ENCODE measurements around the gene PKP1. TPM values are rescaled to one million over a fixed set of nuclear protein-coding genes. Genes with fewer than 3 reads are reported as not detected.

PKP1 gene
- total RNA-seq, 1 donor from 2014 or later: 0.02 TPM

GRCh38 chr1:201371276-201371675 is 88.0 kb downstream of the PKP1 start:
- Mint-ChIP-seq H3K27ac (no peak overlapping the region), H3K27me3 (ENCODE audit: insufficient read depth, low read depth) (peaks cover 11% of the 10 kb centered on the region), H3K9me3 (no peaks in the 10 kb centered on the region), H3K4me1 (peaks cover 50% of the 10 kb centered on the region), H3K36me3 (no peaks in the 10 kb centered on the region), H3K4me3 (no peak overlapping the region)
- Histone ChIP-seq H3K9me3 (ENCODE audit: low read depth) (no peaks in the 10 kb centered on the region), H4K20me1 (ENCODE audit: low read depth) (no peaks in the 10 kb centered on the region), H3K27ac (no peak overlapping the region), H3K9ac (no peak overlapping the region), H2AFZ (replicated peaks) (no peak overlapping the region), H3K36me3 (no peaks in the 10 kb centered on the region), H3K4me3 (no peak overlapping the region), H3K4me2 (no peak overlapping the region), H3K4me1 (peaks cover 34% of the 10 kb centered on the region), H3K79me2 (ENCODE audit: low read depth) (no peaks in the 10 kb centered on the region), H3K27me3 (no peaks in the 10 kb centered on the region), H3F3A (ENCODE audit: low read depth) (peaks cover 20% of the 10 kb centered on the region)
- DNase-seq (ENCODE audit: low spot score): no peak
- TF ChIP-seq EZH2phosphoT487 (IDR thresholded peaks at IDR 0.05) (no peak), EZH2 (IDR thresholded peaks at IDR 0.05) (no peak), CTCF (IDR thresholded peaks at IDR 0.05) (no peak)

GRCh38 chr1:201371792-201372191 is 88.5 kb downstream of the PKP1 start:
- Mint-ChIP-seq H3K27ac (peak overlapping the region; percentile 64), H3K4me1 (peaks cover 55% of the 10 kb centered on the region), H3K36me3 (no peaks in the 10 kb centered on the region), H3K4me3 (no peak overlapping the region), H3K27me3 (ENCODE audit: insufficient read depth, low read depth) (peaks cover 11% of the 10 kb centered on the region), H3K9me3 (no peaks in the 10 kb centered on the region)
- Histone ChIP-seq H3F3A (ENCODE audit: low read depth) (peaks cover 25% of the 10 kb centered on the region), H3K4me2 (no peak overlapping the region), H3K27me3 (no peaks in the 10 kb centered on the region), H3K4me1 (peaks cover 39% of the 10 kb centered on the region), H4K20me1 (ENCODE audit: low read depth) (no peaks in the 10 kb centered on the region), H3K27ac (no peak overlapping the region), H3K4me3 (no peak overlapping the region), H2AFZ (replicated peaks) (no peak overlapping the region), H3K9ac (no peak overlapping the region), H3K36me3 (no peaks in the 10 kb centered on the region), H3K9me3 (ENCODE audit: low read depth) (no peaks in the 10 kb centered on the region), H3K79me2 (ENCODE audit: low read depth) (no peaks in the 10 kb centered on the region)
- DNase-seq (ENCODE audit: low spot score): no peak
- TF ChIP-seq CTCF (IDR thresholded peaks at IDR 0.05): no peak
- TF ChIP-seq EZH2 (IDR thresholded peaks at IDR 0.05): no peak
- TF ChIP-seq EZH2phosphoT487 (IDR thresholded peaks at IDR 0.05): no peak

GRCh38 chr1:201374364-201374763 is 91.1 kb downstream of the PKP1 start:
- no peak overlapping the region for H3K4me3 Mint-ChIP-seq
- Histone ChIP-seq H3K9me3 (ENCODE audit: low read depth) (no peaks in the 10 kb centered on the region), H3K27me3 (no peaks in the 10 kb centered on the region), H3K79me2 (ENCODE audit: low read depth) (no peaks in the 10 kb centered on the region), H2AFZ (replicated peaks) (no peak overlapping the region), H3K4me1 (peaks cover 57% of the 10 kb centered on the region), H3K4me2 (peak overlapping the region; percentile 38), H3K36me3 (no peaks in the 10 kb centered on the region), H3F3A (ENCODE audit: low read depth) (peaks cover 36% of the 10 kb centered on the region), H4K20me1 (ENCODE audit: low read depth) (no peaks in the 10 kb centered on the region), H3K4me3 (no peak overlapping the region), H3K9ac (no peak overlapping the region), H3K27ac (no peak overlapping the region)
- no peaks in the 10 kb centered on the region for H3K36me3 Mint-ChIP-seq
- H3K9me3 Mint-ChIP-seq: no peaks in the 10 kb centered on the region
- peaks cover 11% of the 10 kb centered on the region for H3K27me3 Mint-ChIP-seq (ENCODE audit: insufficient read depth, low read depth)
- DNase-seq (ENCODE audit: low spot score): peak; percentile 30
- peak overlapping the region; percentile 83 for H3K27ac Mint-ChIP-seq
- TF ChIP-seq EZH2phosphoT487 (IDR thresholded peaks at IDR 0.05) (no peak), EZH2 (IDR thresholded peaks at IDR 0.05) (no peak), CTCF (IDR thresholded peaks at IDR 0.05) (no peak)
- H3K4me1 Mint-ChIP-seq: peaks cover 66% of the 10 kb centered on the region
